Dendritic cell treated with granulocyte-macrophage colony-stimulating factor and Interleukin-4, amounts not matched to agents 40 ng/mL and 50 ng/mL, for 4 days (primary cell): ENCODE data around the gene POGLUT2.

Experiments
- H3K27ac Mint-ChIP-seq: one replicate; pipeline ENCODE4 v1.8.0; 2022; ENCODE audit warnings: mild to moderate bottlenecking, mixed read lengths
- H3K27me3 Mint-ChIP-seq: one replicate; pipeline ENCODE4 v1.8.0; 2022; ENCODE audit warnings: mild to moderate bottlenecking, mixed read lengths
- H3K36me3 Mint-ChIP-seq: one replicate; pipeline ENCODE4 v1.8.0; 2022; ENCODE audit warnings: low read depth, mixed read lengths
- H3K4me1 Mint-ChIP-seq: one replicate; pipeline ENCODE4 v1.8.0; 2022; ENCODE audit warnings: low read depth, mixed read lengths
- H3K4me3 Mint-ChIP-seq: one replicate; pipeline ENCODE4 v1.8.0; 2022; ENCODE audit warnings: mild to moderate bottlenecking, moderate library complexity, mixed read lengths
- H3K9me3 Mint-ChIP-seq: one replicate; pipeline ENCODE4 v1.8.0; 2022; ENCODE audit warnings: mixed read lengths
- intact Hi-C: fragments of 100-400 bp; cut with micrococcal nuclease; formaldehyde crosslinking; loops from one replicate; pipeline ENCODE4 v1.15.0; 2022

The POGLUT2 gene

DNA sequence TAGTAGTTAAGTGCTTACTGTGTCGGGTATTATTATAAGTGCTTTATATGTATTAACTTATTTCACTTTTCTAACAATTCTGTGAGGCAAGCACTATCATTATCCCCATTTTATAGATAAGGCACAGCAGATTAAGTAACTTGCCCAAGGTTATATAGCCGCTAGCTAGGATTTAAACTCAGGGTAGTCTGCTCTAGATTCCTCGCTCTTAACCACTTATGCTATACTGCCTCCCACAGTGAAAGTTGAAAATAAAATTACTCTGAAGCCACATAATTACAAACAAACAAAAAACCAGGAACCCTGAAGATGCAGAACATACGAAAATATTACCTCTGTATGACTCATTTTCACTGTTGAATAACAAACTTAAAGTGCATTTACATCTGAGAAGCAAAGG lies 29.1 kb downstream of the POGLUT2 start:
- H3K27me3 Mint-ChIP-seq = no peaks in the 10 kb centered on the region
- peaks cover 42% of the 10 kb centered on the region for H3K4me1 Mint-ChIP-seq
- no peak overlapping the region for H3K27ac Mint-ChIP-seq
- intact Hi-C loops = loop anchor here (10.0 kb wide), 1 partner anchor 85 kb away; no protein-coding TSS in a partner anchor
- no peaks in the 10 kb centered on the region for H3K9me3 Mint-ChIP-seq
- no peak overlapping the region for H3K4me3 Mint-ChIP-seq
- H3K36me3 Mint-ChIP-seq = peaks cover 25% of the 10 kb centered on the region

DNA sequence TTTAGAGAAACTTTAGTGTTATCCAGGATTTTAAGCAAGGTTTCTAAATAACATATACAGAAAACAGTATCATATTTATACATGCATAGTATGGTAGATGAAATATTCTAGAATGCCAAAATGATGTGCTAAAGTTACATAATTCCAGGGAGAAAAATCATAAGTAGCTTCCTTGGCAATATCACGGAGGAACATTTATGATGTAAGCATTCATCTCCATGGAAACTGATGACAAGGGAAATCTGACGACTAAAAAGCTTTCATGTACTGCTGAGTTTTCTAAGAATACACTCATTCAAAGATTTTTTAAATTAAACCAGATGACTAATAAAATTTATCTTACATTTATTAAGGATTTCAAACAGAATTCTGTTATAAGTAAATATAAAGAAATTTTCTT lies 29.9 kb downstream of the POGLUT2 start:
- Mint-ChIP-seq H3K27me3 (no peaks in the 10 kb centered on the region), H3K27ac (no peak overlapping the region), H3K9me3 (no peaks in the 10 kb centered on the region), H3K36me3 (peaks cover 22% of the 10 kb centered on the region), H3K4me1 (peaks cover 34% of the 10 kb centered on the region), H3K4me3 (no peak overlapping the region)
- intact Hi-C loops = no loop called here

DNA sequence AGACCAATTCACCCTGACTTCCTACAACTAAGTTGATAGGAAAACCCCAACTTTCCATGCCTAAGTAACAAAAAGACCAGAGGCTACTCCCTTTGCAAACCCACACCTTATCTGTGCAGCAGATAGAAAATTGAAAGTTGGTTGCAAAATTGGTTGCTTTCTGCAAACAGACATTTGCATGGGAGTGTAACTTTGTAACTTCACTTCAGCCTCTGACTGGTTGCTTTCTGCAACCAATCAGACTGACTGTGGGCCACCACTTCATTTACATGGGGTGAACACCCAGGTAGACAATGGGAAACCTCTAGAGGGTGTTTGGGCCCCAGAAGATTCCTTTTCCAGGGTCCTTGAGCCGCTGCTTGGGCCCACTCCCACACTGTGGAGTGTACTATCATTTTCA lies 35.0 kb downstream of the POGLUT2 start:
- Mint-ChIP-seq H3K4me3 (no peak overlapping the region), H3K27ac (no peak overlapping the region), H3K4me1 (no peaks in the 10 kb centered on the region), H3K27me3 (no peaks in the 10 kb centered on the region), H3K36me3 (peaks cover 10% of the 10 kb centered on the region), H3K9me3 (no peaks in the 10 kb centered on the region)
- intact Hi-C loops = no loop called here

GRCh38 chr13:102761071-102761470 lies 37.7 kb downstream of the POGLUT2 start:
- H3K27ac Mint-ChIP-seq = no peak overlapping the region
- H3K4me1 Mint-ChIP-seq = no peaks in the 10 kb centered on the region
- no peak overlapping the region for H3K4me3 Mint-ChIP-seq
- H3K9me3 Mint-ChIP-seq = no peaks in the 10 kb centered on the region
- H3K36me3 Mint-ChIP-seq = no peaks in the 10 kb centered on the region
- intact Hi-C loops = no loop called here
- no peaks in the 10 kb centered on the region for H3K27me3 Mint-ChIP-seq

- H3K4me3 Mint-ChIP-seq = no peak overlapping the region
- intact Hi-C loops = no loop called here
- no peaks in the 10 kb centered on the region for H3K9me3 Mint-ChIP-seq
- no peaks in the 10 kb centered on the region for H3K36me3 Mint-ChIP-seq
- H3K27me3 Mint-ChIP-seq = no peaks in the 10 kb centered on the region
- H3K27ac Mint-ChIP-seq = no peak overlapping the region
- H3K4me1 Mint-ChIP-seq = no peaks in the 10 kb centered on the region
Observed at GRCh38 chr13:102758842-102759241, 39.9 kb downstream of the POGLUT2 start.

GRCh38 chr13:102757006-102757405 lies 41.8 kb downstream of the POGLUT2 start:
- no peak overlapping the region for H3K4me3 Mint-ChIP-seq
- no peak overlapping the region for H3K27ac Mint-ChIP-seq
- H3K27me3 Mint-ChIP-seq = no peaks in the 10 kb centered on the region
- no peaks in the 10 kb centered on the region for H3K9me3 Mint-ChIP-seq
- no peaks in the 10 kb centered on the region for H3K4me1 Mint-ChIP-seq
- no peaks in the 10 kb centered on the region for H3K36me3 Mint-ChIP-seq
- intact Hi-C loops = no loop called here

- H3K4me1 Mint-ChIP-seq = no peaks in the 10 kb centered on the region
- H3K27me3 Mint-ChIP-seq = no peaks in the 10 kb centered on the region
- H3K36me3 Mint-ChIP-seq = no peaks in the 10 kb centered on the region
- intact Hi-C loops = no loop called here
- peaks cover 10% of the 10 kb centered on the region for H3K9me3 Mint-ChIP-seq
- no peak overlapping the region for H3K4me3 Mint-ChIP-seq
- no peak overlapping the region for H3K27ac Mint-ChIP-seq
Observed at GRCh38 chr13:102751886-102752285, 46.9 kb downstream of the POGLUT2 start.

DNA sequence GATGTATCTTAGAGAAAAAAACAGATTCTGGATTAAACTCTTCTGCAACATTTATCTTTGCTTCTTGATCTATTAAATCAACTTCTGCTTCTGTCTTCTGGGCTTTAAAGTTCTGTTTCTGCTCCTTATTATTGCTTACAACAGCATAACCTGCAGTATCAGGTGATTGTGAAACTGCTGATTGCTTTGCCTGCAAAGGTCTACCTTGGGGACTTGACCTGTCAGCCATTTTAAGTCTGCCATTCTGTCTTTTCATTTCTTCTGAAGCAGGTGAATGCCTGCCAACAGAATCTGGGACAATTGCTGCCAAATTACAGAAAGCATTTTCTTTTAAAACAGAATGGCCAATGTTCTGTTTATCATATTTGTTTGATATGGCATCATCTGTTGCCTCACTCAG lies 56.3 kb downstream of the POGLUT2 start:
- no peak overlapping the region for H3K27ac Mint-ChIP-seq
- no peaks in the 10 kb centered on the region for H3K36me3 Mint-ChIP-seq
- no peak overlapping the region for H3K4me3 Mint-ChIP-seq
- intact Hi-C loops = no loop called here
- H3K27me3 Mint-ChIP-seq = peaks cover 3% of the 10 kb centered on the region
- H3K4me1 Mint-ChIP-seq = no peaks in the 10 kb centered on the region
- H3K9me3 Mint-ChIP-seq = peaks cover 26% of the 10 kb centered on the region

DNA sequence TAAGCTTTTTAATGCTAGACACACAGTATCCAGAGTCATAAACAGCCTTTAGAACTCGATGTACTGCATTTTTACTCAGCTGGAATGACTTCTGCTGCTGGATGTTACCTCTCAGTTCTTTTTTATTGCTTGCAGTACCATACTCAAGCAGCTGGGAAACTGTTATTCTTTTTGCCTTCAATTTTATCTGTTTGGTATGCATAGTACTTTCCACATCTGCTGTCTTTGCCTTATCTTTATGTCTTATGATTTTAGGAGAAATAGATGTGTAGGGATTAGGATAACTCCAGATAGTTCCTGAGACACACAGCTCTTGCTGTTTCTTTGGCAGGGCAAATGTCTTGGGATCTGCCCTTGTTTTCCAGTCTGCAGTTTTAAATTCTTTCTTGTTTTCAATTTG lies 56.7 kb downstream of the POGLUT2 start:
- Mint-ChIP-seq H3K36me3 (no peaks in the 10 kb centered on the region), H3K27ac (no peak overlapping the region), H3K27me3 (peaks cover 3% of the 10 kb centered on the region), H3K4me1 (no peaks in the 10 kb centered on the region), H3K4me3 (no peak overlapping the region), H3K9me3 (peaks cover 25% of the 10 kb centered on the region)
- intact Hi-C loops = no loop called here
